Measurements from ENCODE around the gene LPCAT2.

The LPCAT2 gene

DNA sequence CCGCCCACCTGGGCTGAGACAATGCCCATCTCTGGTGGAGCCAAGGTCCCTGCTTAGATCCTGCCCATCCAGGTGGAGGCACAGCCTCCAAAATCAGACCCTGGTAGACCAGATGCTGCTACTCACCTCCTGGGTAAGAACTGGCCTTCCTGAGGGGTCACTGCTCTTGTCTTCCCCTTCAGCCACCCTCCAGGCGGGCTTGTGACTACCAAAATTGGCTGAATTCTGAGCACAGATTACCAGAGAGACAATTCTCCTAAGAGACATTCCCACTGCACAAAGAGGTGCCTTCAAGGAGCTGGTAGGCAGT, 19.0 kb upstream of the LPCAT2 start:
- TF ChIP-seq, protein P1, sequence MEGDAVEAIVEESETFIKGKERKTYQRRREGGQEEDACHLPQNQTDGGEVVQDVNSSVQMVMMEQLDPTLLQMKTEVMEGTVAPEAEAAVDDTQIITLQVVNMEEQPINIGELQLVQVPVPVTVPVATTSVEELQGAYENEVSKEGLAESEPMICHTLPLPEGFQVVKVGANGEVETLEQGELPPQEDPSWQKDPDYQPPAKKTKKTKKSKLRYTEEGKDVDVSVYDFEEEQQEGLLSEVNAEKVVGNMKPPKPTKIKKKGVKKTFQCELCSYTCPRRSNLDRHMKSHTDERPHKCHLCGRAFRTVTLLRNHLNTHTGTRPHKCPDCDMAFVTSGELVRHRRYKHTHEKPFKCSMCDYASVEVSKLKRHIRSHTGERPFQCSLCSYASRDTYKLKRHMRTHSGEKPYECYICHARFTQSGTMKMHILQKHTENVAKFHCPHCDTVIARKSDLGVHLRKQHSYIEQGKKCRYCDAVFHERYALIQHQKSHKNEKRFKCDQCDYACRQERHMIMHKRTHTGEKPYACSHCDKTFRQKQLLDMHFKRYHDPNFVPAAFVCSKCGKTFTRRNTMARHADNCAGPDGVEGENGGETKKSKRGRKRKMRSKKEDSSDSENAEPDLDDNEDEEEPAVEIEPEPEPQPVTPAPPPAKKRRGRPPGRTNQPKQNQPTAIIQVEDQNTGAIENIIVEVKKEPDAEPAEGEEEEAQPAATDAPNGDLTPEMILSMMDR (IDR thresholded peaks at IDR 0.05; ENCODE audit: extremely low read depth, insufficient read depth, missing control alignments): no peak
- in situ Hi-C loops (cut with MboI; ENCODE audit: low pct_unique_long_range_greater_than_20kb, low sequenced_read_pairs, unreplicated experiment): no loop called here
- no peak for DNase-seq (ENCODE audit: low spot score)

DNA sequence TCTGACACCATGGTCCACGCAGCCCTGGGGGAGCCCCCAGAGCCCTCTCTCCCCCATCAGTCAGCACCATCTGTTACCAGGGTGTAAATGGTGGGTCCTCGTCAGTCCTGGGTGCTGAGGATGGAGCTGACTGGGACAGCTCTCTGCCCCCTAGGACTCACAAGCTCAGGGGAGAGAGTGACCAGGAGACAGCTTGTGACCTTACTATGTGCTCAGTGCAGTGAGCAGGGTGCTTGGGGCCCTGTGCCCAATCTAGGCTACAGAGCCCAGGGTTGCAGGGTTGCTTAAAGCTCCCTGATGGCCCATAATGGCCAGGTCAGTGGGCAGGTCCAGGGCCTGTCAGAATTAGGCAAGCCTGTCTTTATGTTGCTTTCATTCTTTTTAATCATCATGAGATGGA, 18.6 kb upstream of the LPCAT2 start:
- in situ Hi-C loops (cut with MboI; ENCODE audit: low pct_unique_long_range_greater_than_20kb, low sequenced_read_pairs, unreplicated experiment): no loop called here
- TF ChIP-seq, protein P1 (IDR thresholded peaks at IDR 0.05; ENCODE audit: extremely low read depth, insufficient read depth, missing control alignments): no peak
- no peak for DNase-seq (ENCODE audit: low spot score)

DNA sequence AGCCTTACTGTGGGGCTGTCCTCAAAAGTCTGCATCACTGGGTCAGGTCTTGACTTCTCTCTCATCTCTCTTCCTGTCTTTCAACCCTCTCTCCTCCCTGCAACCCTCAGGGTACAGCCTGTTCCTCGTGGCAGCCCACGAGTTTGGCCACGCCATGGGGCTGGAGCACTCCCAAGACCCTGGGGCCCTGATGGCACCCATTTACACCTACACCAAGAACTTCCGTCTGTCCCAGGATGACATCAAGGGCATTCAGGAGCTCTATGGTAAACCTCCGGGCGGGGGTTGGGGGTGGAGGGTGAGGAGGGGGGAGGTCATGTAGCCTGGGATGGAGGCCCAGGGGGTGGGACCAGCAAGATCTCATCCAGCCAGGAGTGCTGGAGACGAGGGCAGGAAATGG, 17.2 kb upstream of the LPCAT2 start:
- in situ Hi-C loops (cut with MboI; ENCODE audit: low pct_unique_long_range_greater_than_20kb, low sequenced_read_pairs, unreplicated experiment): no loop called here
- TF ChIP-seq, protein P1 (IDR thresholded peaks at IDR 0.05; ENCODE audit: extremely low read depth, insufficient read depth, missing control alignments): no peak
- no peak for DNase-seq (ENCODE audit: low spot score)

DNA sequence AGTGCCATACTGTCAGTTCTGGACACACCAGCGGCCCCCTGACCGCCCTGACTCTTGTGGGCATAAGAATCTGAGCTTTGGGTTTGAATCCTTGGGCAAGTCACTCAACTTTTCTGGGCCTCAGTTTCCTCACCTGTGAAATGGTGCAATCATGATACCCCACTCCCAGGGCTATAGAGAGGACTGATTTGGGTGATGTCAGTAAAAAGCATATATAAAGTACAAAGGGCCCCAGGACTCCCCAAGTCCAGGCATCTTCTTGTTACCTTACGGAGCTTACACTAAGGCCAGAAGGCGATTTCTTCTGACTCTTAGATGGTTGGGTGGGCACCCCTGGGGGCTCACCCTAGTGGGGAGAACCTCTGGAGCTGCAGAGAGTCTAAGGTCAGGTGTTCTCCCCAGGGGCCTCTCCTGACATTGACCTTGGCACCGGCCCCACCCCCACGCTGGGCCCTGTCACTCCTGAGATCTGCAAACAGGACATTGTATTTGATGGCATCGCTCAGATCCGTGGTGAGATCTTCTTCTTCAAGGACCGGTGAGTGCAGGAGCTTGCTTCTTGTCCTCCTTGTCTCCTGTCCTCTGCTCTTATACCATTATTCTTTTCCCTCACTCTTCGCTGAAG, 16.0 kb upstream of the LPCAT2 start:
- in situ Hi-C loops (cut with MboI; ENCODE audit: low pct_unique_long_range_greater_than_20kb, low sequenced_read_pairs, unreplicated experiment): no loop called here
- no peak for DNase-seq (ENCODE audit: low spot score)
- TF ChIP-seq, protein P1 (IDR thresholded peaks at IDR 0.05; ENCODE audit: extremely low read depth, insufficient read depth, missing control alignments): no peak

DNA sequence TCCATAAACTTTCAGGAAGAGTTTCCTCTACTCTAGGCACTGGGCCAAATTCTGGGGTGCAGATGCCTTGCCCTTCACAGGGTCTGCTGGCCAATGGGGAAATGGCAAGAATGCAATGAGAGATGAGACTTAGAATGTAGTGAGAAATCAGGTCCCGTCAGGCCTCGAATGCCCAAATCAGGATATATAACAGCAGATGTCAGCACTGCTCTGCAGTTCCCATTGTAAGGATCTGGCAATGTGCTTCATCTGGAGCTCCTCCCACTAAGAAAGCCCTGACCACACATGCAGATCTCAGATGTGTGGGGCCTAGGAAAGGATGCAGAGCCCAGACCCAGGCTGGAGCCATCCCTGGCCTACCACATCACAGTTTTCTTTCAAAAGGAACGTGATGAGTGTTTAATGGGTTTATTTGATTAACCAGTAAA, 13.9 kb upstream of the LPCAT2 start:
- in situ Hi-C loops (cut with MboI; ENCODE audit: low pct_unique_long_range_greater_than_20kb, low sequenced_read_pairs, unreplicated experiment): no loop called here
- TF ChIP-seq, protein P1 (IDR thresholded peaks at IDR 0.05; ENCODE audit: extremely low read depth, insufficient read depth, missing control alignments): no peak
- no peak for DNase-seq (ENCODE audit: low spot score)

DNA sequence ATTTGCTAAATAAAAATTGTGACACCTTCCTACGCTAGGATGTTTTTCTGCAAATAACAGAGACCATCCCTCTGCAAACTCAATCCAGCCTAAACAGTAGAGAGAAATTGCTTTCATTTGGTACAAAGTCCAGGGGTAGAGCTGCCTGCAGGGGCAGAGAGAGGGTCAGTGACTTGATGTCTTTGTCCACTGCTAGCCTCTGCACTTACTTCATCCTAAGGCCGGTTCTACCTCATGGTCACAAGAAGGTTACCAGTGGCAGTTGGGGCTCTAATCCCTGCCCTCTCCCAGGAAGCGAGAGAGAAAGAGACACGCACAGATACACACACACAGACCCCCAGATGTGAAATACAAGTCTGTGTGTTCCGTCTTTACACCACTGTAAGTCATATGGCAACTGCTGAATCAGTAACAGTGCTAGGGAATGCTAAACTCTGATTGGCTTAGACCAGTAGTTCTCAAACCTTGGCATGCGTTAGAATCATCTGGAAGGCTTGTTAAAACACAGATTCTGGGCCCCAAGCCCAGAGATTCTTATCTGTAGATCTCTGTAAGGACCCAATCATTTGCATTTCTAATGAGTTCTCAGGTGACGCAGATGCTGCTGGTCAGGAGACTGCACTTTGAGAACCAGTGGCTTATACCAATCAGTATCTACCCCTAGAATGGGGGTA, 13.1 kb upstream of the LPCAT2 start:
- TF ChIP-seq, protein P1 (IDR thresholded peaks at IDR 0.05; ENCODE audit: extremely low read depth, insufficient read depth, missing control alignments): no peak
- in situ Hi-C loops (cut with MboI; ENCODE audit: low pct_unique_long_range_greater_than_20kb, low sequenced_read_pairs, unreplicated experiment): no loop called here
- DNase-seq (ENCODE audit: low spot score): no peak
